ENCODE measurements around the gene ZPBP.

DNA sequence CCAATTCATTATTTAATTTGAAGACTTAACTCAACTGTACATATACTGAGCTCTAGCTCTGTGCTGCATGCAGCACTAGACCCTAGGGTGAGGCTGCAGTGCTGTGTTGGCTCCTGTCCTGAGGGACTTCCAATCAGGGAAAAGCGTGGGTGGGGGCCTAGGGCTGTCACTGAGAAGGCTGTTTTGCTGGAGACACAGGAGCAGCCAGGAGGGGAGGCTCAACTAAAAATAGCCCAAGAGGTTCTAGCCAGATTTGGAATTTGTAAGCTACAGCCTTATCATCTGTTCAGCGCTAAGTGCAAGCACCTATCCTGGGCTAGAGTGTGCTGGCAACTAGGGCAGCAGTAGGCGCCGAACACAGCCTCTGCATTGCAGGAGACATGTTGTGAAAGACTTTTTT is 198.5 kb downstream of the ZPBP start:
- TF ChIP-seq, protein P1, sequence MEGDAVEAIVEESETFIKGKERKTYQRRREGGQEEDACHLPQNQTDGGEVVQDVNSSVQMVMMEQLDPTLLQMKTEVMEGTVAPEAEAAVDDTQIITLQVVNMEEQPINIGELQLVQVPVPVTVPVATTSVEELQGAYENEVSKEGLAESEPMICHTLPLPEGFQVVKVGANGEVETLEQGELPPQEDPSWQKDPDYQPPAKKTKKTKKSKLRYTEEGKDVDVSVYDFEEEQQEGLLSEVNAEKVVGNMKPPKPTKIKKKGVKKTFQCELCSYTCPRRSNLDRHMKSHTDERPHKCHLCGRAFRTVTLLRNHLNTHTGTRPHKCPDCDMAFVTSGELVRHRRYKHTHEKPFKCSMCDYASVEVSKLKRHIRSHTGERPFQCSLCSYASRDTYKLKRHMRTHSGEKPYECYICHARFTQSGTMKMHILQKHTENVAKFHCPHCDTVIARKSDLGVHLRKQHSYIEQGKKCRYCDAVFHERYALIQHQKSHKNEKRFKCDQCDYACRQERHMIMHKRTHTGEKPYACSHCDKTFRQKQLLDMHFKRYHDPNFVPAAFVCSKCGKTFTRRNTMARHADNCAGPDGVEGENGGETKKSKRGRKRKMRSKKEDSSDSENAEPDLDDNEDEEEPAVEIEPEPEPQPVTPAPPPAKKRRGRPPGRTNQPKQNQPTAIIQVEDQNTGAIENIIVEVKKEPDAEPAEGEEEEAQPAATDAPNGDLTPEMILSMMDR (conservative IDR thresholded peaks at IDR 0.05; ENCODE audit: low read depth, low read length) = no peak
- TF ChIP-seq MXI1 (IDR thresholded peaks at IDR 0.05; ENCODE audit: borderline replicate concordance, low read depth, low read length) = no peak
- TF ChIP-seq RAD21 (IDR thresholded peaks at IDR 0.05; ENCODE audit: low read length) = no peak
- no peak for TF ChIP-seq POLR2A (IDR thresholded peaks at IDR 0.05; ENCODE audit: low read depth, low read length)
- TF ChIP-seq, protein P2, sequence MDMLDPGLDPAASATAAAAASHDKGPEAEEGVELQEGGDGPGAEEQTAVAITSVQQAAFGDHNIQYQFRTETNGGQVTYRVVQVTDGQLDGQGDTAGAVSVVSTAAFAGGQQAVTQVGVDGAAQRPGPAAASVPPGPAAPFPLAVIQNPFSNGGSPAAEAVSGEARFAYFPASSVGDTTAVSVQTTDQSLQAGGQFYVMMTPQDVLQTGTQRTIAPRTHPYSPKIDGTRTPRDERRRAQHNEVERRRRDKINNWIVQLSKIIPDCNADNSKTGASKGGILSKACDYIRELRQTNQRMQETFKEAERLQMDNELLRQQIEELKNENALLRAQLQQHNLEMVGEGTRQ (IDR thresholded peaks at IDR 0.05; ENCODE audit: low read depth, low read length) = no peak
- TF ChIP-seq SMC3 (IDR thresholded peaks at IDR 0.05; ENCODE audit: low read depth, low read length) = no peak
- TF ChIP-seq MAFK (IDR thresholded peaks at IDR 0.05; ENCODE audit: low read depth, low read length) = no peak
- no peak for TF ChIP-seq MAZ (IDR thresholded peaks at IDR 0.05; ENCODE audit: borderline replicate concordance, low read depth, low read length)
- no peak for TF ChIP-seq RFX5 (IDR thresholded peaks at IDR 0.05; ENCODE audit: low read depth, low read length)

Data from IMR-90 (cell line).